ENCODE measurements around the gene LIME1.

- TF ChIP-seq, protein P1, sequence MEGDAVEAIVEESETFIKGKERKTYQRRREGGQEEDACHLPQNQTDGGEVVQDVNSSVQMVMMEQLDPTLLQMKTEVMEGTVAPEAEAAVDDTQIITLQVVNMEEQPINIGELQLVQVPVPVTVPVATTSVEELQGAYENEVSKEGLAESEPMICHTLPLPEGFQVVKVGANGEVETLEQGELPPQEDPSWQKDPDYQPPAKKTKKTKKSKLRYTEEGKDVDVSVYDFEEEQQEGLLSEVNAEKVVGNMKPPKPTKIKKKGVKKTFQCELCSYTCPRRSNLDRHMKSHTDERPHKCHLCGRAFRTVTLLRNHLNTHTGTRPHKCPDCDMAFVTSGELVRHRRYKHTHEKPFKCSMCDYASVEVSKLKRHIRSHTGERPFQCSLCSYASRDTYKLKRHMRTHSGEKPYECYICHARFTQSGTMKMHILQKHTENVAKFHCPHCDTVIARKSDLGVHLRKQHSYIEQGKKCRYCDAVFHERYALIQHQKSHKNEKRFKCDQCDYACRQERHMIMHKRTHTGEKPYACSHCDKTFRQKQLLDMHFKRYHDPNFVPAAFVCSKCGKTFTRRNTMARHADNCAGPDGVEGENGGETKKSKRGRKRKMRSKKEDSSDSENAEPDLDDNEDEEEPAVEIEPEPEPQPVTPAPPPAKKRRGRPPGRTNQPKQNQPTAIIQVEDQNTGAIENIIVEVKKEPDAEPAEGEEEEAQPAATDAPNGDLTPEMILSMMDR (IDR thresholded peaks at IDR 0.05) = no peak
- TF ChIP-seq POLR2A (IDR thresholded peaks at IDR 0.05) = no peak
Measured at GRCh38 chr20:63699466-63700198, 36.8 kb upstream of the LIME1 start.
